Osteocyte (in vitro differentiated cells): ENCODE results near the gene GLIS1. TPM values are rescaled to one million over a fixed set of nuclear protein-coding genes. Genes with fewer than 3 reads are reported as not detected.

Experiments
- DNase-seq: peaks from one replicate; pipeline ENCODE4 v3.0.0; 2021; ENCODE audit warnings: mixed read lengths; ENCODE audit not compliant: unreplicated experiment; ENCODE audit errors: extremely low spot score
- H3K27ac Mint-ChIP-seq: one replicate; pipeline ENCODE4 v1.8.0; 2021; ENCODE audit warnings: mild to moderate bottlenecking, mixed read lengths; ENCODE audit not compliant: unreplicated experiment
- H3K27me3 Mint-ChIP-seq: one replicate; pipeline ENCODE4 v1.8.0; 2021; ENCODE audit warnings: mixed read lengths; ENCODE audit not compliant: unreplicated experiment
- H3K36me3 Mint-ChIP-seq: one replicate; pipeline ENCODE4 v1.8.0; 2021; ENCODE audit warnings: mixed read lengths; ENCODE audit not compliant: unreplicated experiment
- H3K4me1 Mint-ChIP-seq: one replicate; pipeline ENCODE4 v1.8.0; 2021; ENCODE audit warnings: mixed read lengths; ENCODE audit not compliant: unreplicated experiment
- H3K4me3 Mint-ChIP-seq: one replicate; pipeline ENCODE4 v1.8.0; 2021; ENCODE audit warnings: mild to moderate bottlenecking, moderate library complexity, mixed read lengths; ENCODE audit not compliant: unreplicated experiment
- H3K9me3 Mint-ChIP-seq: one replicate; pipeline ENCODE4 v1.8.0; 2021; ENCODE audit warnings: mixed read lengths; ENCODE audit not compliant: unreplicated experiment
- CTCF ChIP-seq: fragments of 200-600 bp; sonication (generic); IDR thresholded peaks from 2 replicates; pipeline ENCODE4 v1.5.0; 2021; ENCODE audit warnings: antibody characterized with exemption, mild to moderate bottlenecking, moderate library complexity
- total RNA-seq: library from RNA; stranded (reverse); gene quantifications from 2 replicates; pipeline ENCODE4 v1.2.1, GENCODE V29; 2021

Gene GLIS1
- total RNA-seq, 1 donor from 2014 or later, result 38.3 TPM

- Mint-ChIP-seq H3K4me1 (peaks cover 79% of the 10 kb centered on the region), H3K27me3 (no peaks in the 10 kb centered on the region), H3K4me3 (peak overlapping the region; percentile 36), H3K27ac (peak overlapping the region; percentile 85), H3K36me3 (no peaks in the 10 kb centered on the region), H3K9me3 (no peaks in the 10 kb centered on the region)
- DNase-seq, result no peak
- no peak for TF ChIP-seq CTCF
Measured at GRCh38 chr1:53655931-53656746, 82.8 kb downstream of the GLIS1 start.

DNA sequence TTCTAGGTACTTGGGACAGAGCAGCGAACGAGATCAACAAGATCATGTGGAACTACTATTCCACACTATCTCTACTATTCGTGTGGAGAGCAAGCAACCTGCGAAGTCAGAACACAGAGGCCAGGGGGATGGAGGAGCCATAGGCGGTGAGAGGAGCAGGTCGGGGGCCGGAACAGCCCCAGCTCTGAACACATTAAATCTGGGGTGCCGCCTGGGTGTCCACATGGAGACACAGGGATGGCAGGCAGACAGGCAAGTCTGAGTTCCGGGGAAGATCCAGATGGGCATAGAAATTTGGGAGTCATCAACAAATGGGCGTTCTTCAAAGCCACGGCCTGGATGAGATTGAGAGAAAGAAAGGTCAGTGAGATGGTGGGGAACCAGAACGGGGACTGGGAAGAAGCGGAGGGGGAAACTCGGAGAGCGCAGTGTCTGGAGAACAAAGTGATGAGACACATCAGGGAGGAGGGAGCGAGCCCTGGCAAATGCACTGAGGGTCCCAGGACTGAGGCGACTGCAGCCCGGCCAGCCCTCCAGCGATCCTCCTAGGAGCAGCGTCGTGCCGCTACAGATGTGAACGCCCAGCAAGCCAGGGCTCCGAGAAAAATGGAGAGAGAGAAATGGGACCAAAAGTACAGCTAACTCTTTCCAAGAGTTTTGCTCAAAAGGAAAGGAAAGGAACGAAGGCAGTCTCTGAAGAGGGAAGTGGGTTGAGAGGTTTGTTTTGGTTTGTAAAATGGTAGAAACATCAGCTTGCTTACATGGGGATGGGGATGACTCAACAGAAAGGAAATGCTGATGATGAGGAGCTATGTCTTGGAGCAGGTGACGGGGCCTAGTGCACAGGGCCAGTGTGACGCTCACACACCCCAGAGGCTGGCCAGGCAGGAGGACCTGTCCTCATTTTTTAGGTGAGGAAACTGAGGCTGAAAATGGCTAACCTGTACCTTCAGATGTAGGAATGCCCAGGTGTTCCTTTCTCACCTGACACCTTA, 84.5 kb downstream of the GLIS1 start:
- no peak for TF ChIP-seq CTCF
- H3K27me3 Mint-ChIP-seq, result no peaks in the 10 kb centered on the region
- H3K36me3 Mint-ChIP-seq, result no peaks in the 10 kb centered on the region
- no peaks in the 10 kb centered on the region for H3K9me3 Mint-ChIP-seq
- H3K4me1 Mint-ChIP-seq, result peaks cover 83% of the 10 kb centered on the region
- peak overlapping the region; percentile 85 for H3K27ac Mint-ChIP-seq
- DNase-seq, result no peak
- no peak overlapping the region for H3K4me3 Mint-ChIP-seq

- TF ChIP-seq CTCF, result no peak
- Mint-ChIP-seq H3K36me3 (no peaks in the 10 kb centered on the region), H3K4me1 (peaks cover 81% of the 10 kb centered on the region), H3K27me3 (no peaks in the 10 kb centered on the region), H3K27ac (no peak overlapping the region), H3K4me3 (no peak overlapping the region), H3K9me3 (no peaks in the 10 kb centered on the region)
- no peak for DNase-seq
Measured at GRCh38 chr1:53653631-53654030, 85.3 kb downstream of the GLIS1 start.

GRCh38 chr1:53653200-53653575, 85.8 kb downstream of the GLIS1 start:
- Mint-ChIP-seq H3K36me3 (no peaks in the 10 kb centered on the region), H3K9me3 (no peaks in the 10 kb centered on the region), H3K4me3 (no peak overlapping the region), H3K27me3 (no peaks in the 10 kb centered on the region), H3K27ac (no peak overlapping the region), H3K4me1 (peaks cover 82% of the 10 kb centered on the region)
- TF ChIP-seq CTCF, result no peak
- DNase-seq, result no peak
